Measurements from ENCODE around the gene EML2. TPM values are rescaled to one million over a fixed set of nuclear protein-coding genes. Genes with fewer than 3 reads are reported as not detected.

Gene EML2
- total RNA-seq, 1 donor from 2014 or later = 144 TPM

GRCh38 chr19:45598267-45599001 lies 40.8 kb downstream of the EML2 start:
- TF ChIP-seq, protein P1, sequence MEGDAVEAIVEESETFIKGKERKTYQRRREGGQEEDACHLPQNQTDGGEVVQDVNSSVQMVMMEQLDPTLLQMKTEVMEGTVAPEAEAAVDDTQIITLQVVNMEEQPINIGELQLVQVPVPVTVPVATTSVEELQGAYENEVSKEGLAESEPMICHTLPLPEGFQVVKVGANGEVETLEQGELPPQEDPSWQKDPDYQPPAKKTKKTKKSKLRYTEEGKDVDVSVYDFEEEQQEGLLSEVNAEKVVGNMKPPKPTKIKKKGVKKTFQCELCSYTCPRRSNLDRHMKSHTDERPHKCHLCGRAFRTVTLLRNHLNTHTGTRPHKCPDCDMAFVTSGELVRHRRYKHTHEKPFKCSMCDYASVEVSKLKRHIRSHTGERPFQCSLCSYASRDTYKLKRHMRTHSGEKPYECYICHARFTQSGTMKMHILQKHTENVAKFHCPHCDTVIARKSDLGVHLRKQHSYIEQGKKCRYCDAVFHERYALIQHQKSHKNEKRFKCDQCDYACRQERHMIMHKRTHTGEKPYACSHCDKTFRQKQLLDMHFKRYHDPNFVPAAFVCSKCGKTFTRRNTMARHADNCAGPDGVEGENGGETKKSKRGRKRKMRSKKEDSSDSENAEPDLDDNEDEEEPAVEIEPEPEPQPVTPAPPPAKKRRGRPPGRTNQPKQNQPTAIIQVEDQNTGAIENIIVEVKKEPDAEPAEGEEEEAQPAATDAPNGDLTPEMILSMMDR (IDR thresholded peaks at IDR 0.05; ENCODE audit: insufficient read depth, low read length, severe bottlenecking) = no peak
- Histone ChIP-seq H3K36me3 (ENCODE audit: control insufficient read depth, insufficient read depth, low read length) (no peaks in the 10 kb centered on the region), H3K4me3 (ENCODE audit: low read depth, low read length) (no peak overlapping the region), H3K27me3 (ENCODE audit: control insufficient read depth, insufficient read depth, low read length) (peaks cover 24% of the 10 kb centered on the region)
- FAIRE-seq (no peak), DNase-seq (ENCODE audit: low read depth) (no peak)

- TF ChIP-seq, protein P1 (IDR thresholded peaks at IDR 0.05; ENCODE audit: insufficient read depth, low read length, severe bottlenecking) = no peak
- FAIRE-seq = no peak
- H3K4me3 ChIP-seq (ENCODE audit: low read depth, low read length) = no peak overlapping the region
- DNase-seq (ENCODE audit: low read depth) = no peak
- no peaks in the 10 kb centered on the region for H3K36me3 ChIP-seq (ENCODE audit: control insufficient read depth, insufficient read depth, low read length)
- peaks cover 24% of the 10 kb centered on the region for H3K27me3 ChIP-seq (ENCODE audit: control insufficient read depth, insufficient read depth, low read length)
Observed at GRCh38 chr19:45597425-45598111, 41.6 kb downstream of the EML2 start.

GRCh38 chr19:45595814-45596213 lies 43.4 kb downstream of the EML2 start:
- H3K36me3 ChIP-seq (ENCODE audit: control insufficient read depth, insufficient read depth, low read length) = no peaks in the 10 kb centered on the region
- no peak overlapping the region for H3K4me3 ChIP-seq (ENCODE audit: low read depth, low read length)
- H3K27me3 ChIP-seq (ENCODE audit: control insufficient read depth, insufficient read depth, low read length) = peaks cover 9% of the 10 kb centered on the region
- DNase-seq (ENCODE audit: low read depth) (no peak), FAIRE-seq (no peak)
- TF ChIP-seq, protein P1 (IDR thresholded peaks at IDR 0.05; ENCODE audit: insufficient read depth, low read length, severe bottlenecking) = no peak

DNA sequence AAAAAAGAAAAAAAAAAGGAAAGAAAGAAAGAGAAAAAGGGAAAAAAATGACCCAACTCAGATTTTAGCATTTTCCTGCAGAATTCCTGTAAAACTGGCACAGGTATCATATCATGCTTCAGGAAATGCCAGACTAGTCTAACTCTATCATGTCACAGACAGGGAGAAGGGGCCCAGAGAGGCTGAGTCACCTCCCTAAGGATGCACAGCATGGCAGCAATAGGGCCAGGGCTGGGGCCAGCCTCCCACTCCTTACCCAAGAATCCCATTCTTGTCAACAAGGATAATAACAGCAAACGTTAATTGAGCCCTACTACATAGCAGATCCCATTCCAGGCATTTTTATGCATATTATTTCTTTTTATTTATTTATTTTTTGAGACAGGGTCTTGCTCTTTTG lies 45.7 kb downstream of the EML2 start:
- TF ChIP-seq, protein P1 (IDR thresholded peaks at IDR 0.05; ENCODE audit: insufficient read depth, low read length, severe bottlenecking) = no peak
- FAIRE-seq (no peak), DNase-seq (ENCODE audit: low read depth) (no peak)
- Histone ChIP-seq H3K36me3 (ENCODE audit: control insufficient read depth, insufficient read depth, low read length) (no peaks in the 10 kb centered on the region), H3K27me3 (ENCODE audit: control insufficient read depth, insufficient read depth, low read length) (no peaks in the 10 kb centered on the region), H3K4me3 (ENCODE audit: low read depth, low read length) (no peak overlapping the region)

- Histone ChIP-seq H3K4me3 (ENCODE audit: low read depth, low read length) (no peak overlapping the region), H3K36me3 (ENCODE audit: control insufficient read depth, insufficient read depth, low read length) (no peaks in the 10 kb centered on the region), H3K27me3 (ENCODE audit: control insufficient read depth, insufficient read depth, low read length) (no peaks in the 10 kb centered on the region)
- TF ChIP-seq, protein P1 (IDR thresholded peaks at IDR 0.05; ENCODE audit: insufficient read depth, low read length, severe bottlenecking) = no peak
- peak; percentile 48 for DNase-seq (ENCODE audit: low read depth)
- FAIRE-seq = no peak
Observed at GRCh38 chr19:45592366-45592765, 46.8 kb downstream of the EML2 start.
